Activated T-helper 2 cell treated with anti-CD3 and anti-CD28 coated beads, Interferon-gamma antibody, Interleukin-2, Interleukin-4, amounts not matched to agents 10 μg/mL and 5 μg/mL and 100 μg/mL, durations not matched to agents 14 hours and 24 hours and 36 hours (primary cell): Measurements from ENCODE around the gene CHTF8. TPM values are rescaled to one million over a fixed set of nuclear protein-coding genes. Genes with fewer than 3 reads are reported as not detected.

Experiments used
- DNase-seq: peaks from one replicate; pipeline ENCODE4 v3.0.0; 2021; ENCODE audit warnings: low spot score
- H3K27ac Mint-ChIP-seq: one replicate; pipeline ENCODE4 v1.8.0; 2021; ENCODE audit warnings: mixed read lengths
- H3K27me3 Mint-ChIP-seq: one replicate; pipeline ENCODE4 v1.8.0; 2021; ENCODE audit warnings: low read depth, mixed read lengths
- H3K36me3 Mint-ChIP-seq: one replicate; pipeline ENCODE4 v1.8.0; 2021; ENCODE audit warnings: low read depth, mixed read lengths
- H3K4me1 Mint-ChIP-seq: one replicate; pipeline ENCODE4 v1.8.0; 2021; ENCODE audit warnings: low read depth, mixed read lengths
- H3K4me3 Mint-ChIP-seq: one replicate; pipeline ENCODE4 v1.8.0; 2021; ENCODE audit warnings: low read depth, mild to moderate bottlenecking, moderate library complexity, mixed read lengths
- H3K9me3 Mint-ChIP-seq: one replicate; pipeline ENCODE4 v1.8.0; 2021; ENCODE audit warnings: mixed read lengths
- intact Hi-C: fragments of 100-400 bp; cut with micrococcal nuclease; formaldehyde crosslinking; loops from one replicate; pipeline ENCODE4 v1.15.1; 2023
- total RNA-seq: library from RNA; stranded (reverse); gene quantifications from 2 replicates; pipeline ENCODE4 v1.2.3, GENCODE V29; 2022

The CHTF8 gene, protein sequence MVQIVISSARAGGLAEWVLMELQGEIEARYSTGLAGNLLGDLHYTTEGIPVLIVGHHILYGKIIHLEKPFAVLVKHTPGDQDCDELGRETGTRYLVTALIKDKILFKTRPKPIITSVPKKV
- 121 and 138 TPM in 2 replicates for total RNA-seq

DNA sequence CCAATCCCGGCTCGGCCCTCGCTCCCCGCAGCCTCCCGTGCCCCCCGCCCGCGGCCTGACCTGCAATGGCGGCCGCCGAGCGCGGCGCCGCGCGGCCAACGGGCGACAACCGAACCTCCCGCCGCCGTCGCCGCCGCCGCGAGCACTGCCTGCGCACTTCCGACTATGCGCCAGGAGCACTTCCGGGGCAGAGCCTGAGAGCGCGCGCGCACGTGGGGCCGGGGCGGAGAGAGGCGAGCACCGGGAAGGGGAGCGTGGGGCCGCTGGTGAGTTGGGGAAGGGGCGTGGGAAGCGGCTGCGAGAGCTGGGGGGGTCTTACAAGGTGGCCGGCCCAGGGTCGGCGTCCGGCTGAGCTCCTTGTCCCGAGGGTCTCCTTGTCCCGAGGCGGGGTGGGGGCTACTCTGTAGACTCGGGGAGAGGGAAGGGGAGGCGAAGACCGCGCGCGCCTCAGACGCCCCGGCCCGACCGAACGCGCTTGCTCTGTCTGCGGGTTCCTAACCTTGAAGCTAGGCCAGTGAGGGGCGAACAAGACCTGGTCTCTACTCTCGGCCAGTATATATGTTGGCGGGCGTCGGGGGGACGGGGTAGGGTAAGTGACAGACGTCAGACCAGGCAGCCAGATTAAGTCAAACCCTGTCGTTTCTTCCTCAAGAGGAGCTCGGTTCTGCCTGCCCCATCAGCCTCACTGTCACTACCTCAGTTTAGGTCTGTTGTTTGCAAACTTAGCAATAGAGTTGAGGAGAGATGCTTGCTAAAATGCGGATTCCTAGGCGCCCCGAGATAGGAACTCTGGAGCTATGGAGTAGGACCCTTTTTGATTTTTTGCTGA is at the start of gene CHTF8, which contains the start of gene UTP4:
Gene CHTF8 (minus strand): TSS at position 165 of the 829 bp plus-strand sequence. CDS start 11,130 bp downstream, outside the sequence.
Gene UTP4 (plus strand): TSS at position 226 of the 829 bp plus-strand sequence. CDS start 811 bp downstream, outside the sequence.
- no peaks in the 10 kb centered on the region for H3K9me3 Mint-ChIP-seq
- peaks cover 54% of the 10 kb centered on the region for H3K36me3 Mint-ChIP-seq

DNA sequence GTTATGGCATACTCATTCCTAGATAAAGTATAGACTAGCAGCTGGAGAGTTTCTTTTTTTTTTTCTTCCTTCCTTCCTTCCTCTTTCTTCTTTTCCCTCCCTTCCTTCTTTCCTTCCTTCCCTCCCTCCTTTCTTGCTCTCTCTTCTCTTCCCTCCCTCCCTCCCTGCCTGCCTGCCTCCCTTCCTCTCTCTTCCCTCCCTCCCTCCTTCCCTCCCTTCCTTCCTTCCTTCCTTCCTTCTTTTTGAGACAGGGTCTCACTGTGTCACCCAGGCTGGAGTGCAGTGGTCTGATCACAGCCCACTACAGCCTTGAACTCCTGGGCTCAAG is 47.6 kb upstream of the CHTF8 start:
- Mint-ChIP-seq H3K9me3 (no peaks in the 10 kb centered on the region), H3K36me3 (peaks cover 12% of the 10 kb centered on the region), H3K4me3 (no peak overlapping the region), H3K27ac (no peak overlapping the region), H3K27me3 (no peaks in the 10 kb centered on the region), H3K4me1 (peaks cover 22% of the 10 kb centered on the region)
- intact Hi-C loops, result no loop called here
- DNase-seq, result no peak

More for the DNA sequence above, at the start of gene CHTF8, which contains the start of gene UTP4:
- peak within 1 kb of the TSS; percentile 89 for H3K27ac Mint-ChIP-seq
- no peaks in the 10 kb centered on the region for H3K27me3 Mint-ChIP-seq
- H3K4me3 Mint-ChIP-seq, result peak within 1 kb of the TSS; percentile 97
- peak; percentile 86 for DNase-seq
- peaks cover 44% of the 10 kb centered on the region for H3K4me1 Mint-ChIP-seq
- intact Hi-C loops, result loop anchor here (1.0 to 5.0 kb wide), 3 partner anchors 34 to 290 kb away; partner anchors contain the start of genes SNTB2 and TANGO6

DNA sequence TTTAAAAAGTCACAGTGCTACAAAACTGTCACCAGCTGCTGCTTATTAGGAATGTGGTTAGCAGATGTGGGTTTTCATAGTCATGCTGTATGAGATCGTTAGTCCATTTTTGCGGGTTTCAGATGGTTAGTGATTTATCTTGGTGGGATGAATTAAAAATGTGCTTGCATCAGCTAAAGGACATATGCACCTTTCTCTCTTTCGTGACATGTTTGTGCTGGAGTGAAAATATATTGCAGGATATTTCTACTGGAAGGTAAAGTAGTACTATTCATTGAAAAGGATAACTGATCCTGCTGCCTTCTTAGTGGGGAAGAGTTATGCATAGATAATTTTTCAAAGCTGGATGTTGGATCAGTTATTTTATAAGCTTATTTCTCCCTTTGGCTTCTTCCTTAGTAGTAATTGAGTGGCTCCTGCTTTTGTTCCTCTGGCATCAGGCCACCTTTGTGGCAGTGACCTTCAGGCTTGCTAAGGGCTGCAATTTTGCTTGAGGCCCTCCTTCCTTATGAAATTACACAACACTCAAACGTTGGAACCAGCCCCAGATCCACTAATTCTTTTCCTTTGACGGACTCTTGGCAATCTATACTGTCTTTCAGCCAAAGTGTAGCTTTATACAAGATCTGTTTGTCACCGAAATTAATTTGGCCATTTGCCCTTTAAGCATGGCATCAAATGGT is 47.1 kb upstream of the CHTF8 start:
- no peaks in the 10 kb centered on the region for H3K27me3 Mint-ChIP-seq
- H3K4me1 Mint-ChIP-seq, result peaks cover 19% of the 10 kb centered on the region
- no peaks in the 10 kb centered on the region for H3K9me3 Mint-ChIP-seq
- peaks cover 12% of the 10 kb centered on the region for H3K36me3 Mint-ChIP-seq
- DNase-seq, result no peak
- intact Hi-C loops, result no loop called here
- no peak overlapping the region for H3K27ac Mint-ChIP-seq
- H3K4me3 Mint-ChIP-seq, result no peak overlapping the region

DNA sequence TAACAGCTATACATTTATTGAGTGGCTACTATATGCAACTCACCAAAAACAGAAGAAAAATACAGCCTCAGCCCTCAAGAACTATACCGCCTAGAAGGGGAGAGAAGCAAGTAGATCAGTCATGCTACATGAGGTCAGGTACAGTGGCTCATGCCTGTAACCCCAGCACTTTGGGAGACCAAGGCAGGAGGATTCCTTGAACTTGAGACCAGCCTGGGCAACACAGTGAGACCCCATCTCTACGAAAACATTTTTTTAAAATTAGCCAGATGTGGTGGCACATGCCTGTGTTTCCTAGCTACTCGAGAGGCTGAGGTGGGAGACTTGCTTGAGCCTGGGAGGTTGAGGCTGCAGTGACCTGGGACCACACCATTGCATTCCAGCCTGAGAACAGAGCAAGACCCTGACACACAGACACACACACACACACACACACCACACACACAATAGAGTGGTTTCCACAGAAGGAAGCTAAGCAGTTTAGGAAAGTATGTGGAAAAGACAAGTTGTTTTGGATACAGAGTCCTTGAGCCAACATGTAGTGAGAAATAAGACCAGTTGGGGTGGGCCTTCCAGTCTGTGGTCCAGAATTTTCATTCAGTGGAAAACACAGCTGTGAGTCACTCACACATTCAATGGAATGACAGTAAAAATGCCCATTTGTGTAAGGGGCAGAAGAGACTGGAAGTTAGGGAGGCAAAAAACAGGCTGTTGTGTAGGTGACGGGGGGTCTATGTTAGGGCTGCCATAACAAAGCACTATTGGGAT is 43.8 kb upstream of the CHTF8 start:
- no peak for DNase-seq
- Mint-ChIP-seq H3K27me3 (no peaks in the 10 kb centered on the region), H3K4me1 (peaks cover 22% of the 10 kb centered on the region), H3K4me3 (no peak overlapping the region), H3K36me3 (peaks cover 24% of the 10 kb centered on the region), H3K27ac (no peak overlapping the region), H3K9me3 (no peaks in the 10 kb centered on the region)
- intact Hi-C loops, result no loop called here

DNA sequence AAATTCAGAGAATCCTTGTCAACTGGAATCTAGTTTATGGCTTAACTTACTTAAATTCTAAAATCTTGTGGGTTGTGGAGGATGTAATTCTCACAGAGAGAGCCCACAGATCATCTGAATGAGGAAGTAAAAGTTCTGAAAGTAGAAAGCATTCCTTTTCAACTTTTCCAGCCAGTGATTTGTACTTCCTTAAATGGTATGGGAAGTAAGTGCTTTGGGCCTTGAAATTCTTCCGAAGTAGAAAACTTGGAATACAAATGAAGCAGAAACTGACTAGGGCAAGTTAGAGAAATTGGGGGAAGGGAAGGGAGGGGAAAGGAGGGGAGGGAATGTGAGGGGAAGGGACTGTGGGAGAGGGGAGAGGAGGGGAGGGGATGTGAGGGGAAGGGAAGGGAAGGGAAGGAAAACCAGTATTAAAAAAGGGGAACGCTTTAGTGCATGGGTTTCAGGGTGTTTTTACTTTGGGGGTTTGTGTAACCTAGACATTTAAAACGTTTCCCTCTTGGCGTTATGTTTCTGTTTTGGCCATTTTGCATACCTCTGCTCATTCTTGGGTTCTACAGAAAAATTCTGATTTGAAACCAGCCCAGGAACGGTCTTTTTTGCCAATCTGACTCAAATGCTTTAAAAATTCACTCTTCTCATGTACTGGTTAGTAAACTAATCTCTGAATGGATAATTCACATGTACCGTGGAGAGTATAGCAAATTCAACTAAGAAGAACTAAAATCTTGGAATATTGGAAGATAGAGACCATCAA is 39.1 kb upstream of the CHTF8 start:
- intact Hi-C loops, result no loop called here
- Mint-ChIP-seq H3K9me3 (no peaks in the 10 kb centered on the region), H3K4me1 (peaks cover 44% of the 10 kb centered on the region), H3K27ac (no peak overlapping the region), H3K4me3 (no peak overlapping the region), H3K27me3 (no peaks in the 10 kb centered on the region), H3K36me3 (peaks cover 64% of the 10 kb centered on the region)
- DNase-seq, result no peak

DNA sequence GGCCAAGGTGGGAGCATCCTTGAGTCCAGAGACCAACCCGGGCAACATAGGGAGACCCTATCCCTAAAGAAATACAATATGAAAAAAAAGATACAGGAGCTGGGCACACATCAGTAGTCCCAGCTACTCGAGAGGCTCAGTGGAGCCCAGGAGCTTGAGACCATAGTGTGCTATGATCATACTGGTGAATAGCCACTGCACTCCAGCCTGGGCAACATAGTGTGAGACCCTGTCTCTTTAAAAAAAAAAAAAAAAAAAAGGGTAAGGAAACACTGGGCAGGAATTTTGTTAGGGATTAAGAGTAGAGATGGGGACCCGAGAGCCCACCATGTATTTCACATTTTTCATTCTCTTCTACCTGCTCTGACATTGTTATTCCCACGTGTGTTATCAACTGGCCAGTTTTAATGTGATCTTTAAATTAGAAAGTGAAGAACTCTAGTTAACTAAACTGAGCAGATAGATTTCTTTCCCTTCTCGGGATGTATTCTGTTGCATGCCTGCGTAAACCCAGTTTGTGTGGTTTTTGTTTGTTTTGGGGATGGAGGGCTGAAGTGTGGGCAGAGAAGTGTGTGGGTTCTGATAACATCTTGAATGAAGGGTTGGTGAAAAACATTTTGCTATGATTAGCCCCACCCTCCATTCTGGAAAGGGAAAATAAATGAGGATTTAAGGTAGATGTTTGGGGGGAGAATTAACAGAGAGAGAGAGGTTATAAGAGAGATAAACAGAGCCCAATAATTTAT is 37.4 kb upstream of the CHTF8 start:
- Mint-ChIP-seq H3K27me3 (no peaks in the 10 kb centered on the region), H3K4me1 (peaks cover 54% of the 10 kb centered on the region), H3K4me3 (no peak overlapping the region), H3K27ac (peak overlapping the region; percentile 38), H3K9me3 (no peaks in the 10 kb centered on the region), H3K36me3 (peaks cover 73% of the 10 kb centered on the region)
- intact Hi-C loops, result no loop called here
- no peak for DNase-seq

DNA sequence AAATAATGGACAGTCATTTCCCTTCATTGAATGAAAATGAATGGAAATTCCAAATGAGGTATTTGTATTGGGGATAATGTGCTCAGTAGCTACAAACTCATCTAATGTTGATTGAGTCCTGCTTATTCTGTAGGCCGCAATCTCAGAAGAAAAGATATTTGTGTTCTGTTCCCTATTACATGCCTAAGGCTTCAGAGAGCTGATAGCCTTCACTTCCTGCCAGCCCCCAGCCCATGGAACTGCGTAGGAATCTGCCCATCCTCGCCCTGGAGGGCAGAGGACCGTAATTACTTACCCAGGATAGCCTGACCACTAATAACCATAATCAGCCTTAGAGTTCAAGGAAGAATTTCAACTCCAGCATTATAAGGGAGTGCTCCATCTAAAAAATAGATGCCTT is 36.7 kb upstream of the CHTF8 start:
- peaks cover 59% of the 10 kb centered on the region for H3K4me1 Mint-ChIP-seq
- no peaks in the 10 kb centered on the region for H3K9me3 Mint-ChIP-seq
- no peak for DNase-seq
- intact Hi-C loops, result no loop called here
- H3K27me3 Mint-ChIP-seq, result no peaks in the 10 kb centered on the region
- peaks cover 78% of the 10 kb centered on the region for H3K36me3 Mint-ChIP-seq
- H3K4me3 Mint-ChIP-seq, result no peak overlapping the region
- H3K27ac Mint-ChIP-seq, result no peak overlapping the region

DNA sequence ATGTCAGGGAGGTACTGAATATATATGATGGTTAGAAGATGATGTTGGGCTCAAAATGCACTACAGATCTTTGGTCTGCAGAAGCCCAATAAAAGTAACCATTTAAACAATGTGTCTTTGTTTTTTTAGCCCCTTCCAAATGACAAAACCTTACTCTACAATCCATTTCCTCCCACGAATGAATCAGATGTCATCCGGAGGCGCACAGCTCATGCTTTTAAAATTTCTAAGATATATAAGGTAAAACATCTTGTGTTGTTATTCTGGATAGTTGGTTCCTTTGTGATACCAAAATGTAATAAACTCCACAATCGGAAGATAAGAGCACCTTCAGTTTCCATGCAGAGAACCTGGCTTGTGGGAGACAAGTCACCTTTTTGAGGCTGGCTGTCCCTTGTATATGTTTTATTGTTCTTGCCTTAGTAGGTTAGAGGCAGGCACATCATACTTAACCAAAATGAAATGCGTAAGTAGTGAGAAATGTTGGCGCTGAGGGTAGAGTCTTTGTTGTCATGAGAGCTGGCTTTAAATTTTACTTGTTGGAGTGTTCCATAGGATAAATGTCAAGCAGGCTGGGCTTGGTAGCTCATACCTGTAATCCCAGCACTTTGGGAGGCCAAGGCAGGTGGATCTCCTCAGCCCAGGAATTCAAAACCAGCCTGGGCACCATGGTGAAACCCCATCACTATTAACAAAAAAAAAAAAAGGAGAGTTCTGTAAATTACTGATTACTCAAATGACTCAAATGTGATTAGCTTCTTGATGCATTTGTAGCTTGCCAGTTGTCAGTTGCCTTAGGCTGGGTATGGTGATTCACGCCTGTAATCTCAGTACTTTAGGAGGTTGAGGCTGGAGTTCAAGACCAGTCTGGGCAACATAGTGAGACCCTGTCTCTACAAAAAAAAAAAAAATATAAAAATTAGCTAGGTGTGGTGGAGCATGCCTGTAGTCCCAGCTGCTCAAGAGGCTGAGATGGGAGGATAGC is 34.9 kb upstream of the CHTF8 start:
- peak overlapping the region; percentile 93 for H3K27ac Mint-ChIP-seq
- DNase-seq, result no peak
- intact Hi-C loops, result loop anchor here (1.0 kb wide), 5 partner anchors 19 to 411 kb away; no protein-coding TSS in a partner anchor
- peaks cover 57% of the 10 kb centered on the region for H3K4me1 Mint-ChIP-seq
- peaks cover 82% of the 10 kb centered on the region for H3K36me3 Mint-ChIP-seq
- H3K4me3 Mint-ChIP-seq, result peak overlapping the region; percentile 11
- H3K27me3 Mint-ChIP-seq, result no peaks in the 10 kb centered on the region
- no peaks in the 10 kb centered on the region for H3K9me3 Mint-ChIP-seq

DNA sequence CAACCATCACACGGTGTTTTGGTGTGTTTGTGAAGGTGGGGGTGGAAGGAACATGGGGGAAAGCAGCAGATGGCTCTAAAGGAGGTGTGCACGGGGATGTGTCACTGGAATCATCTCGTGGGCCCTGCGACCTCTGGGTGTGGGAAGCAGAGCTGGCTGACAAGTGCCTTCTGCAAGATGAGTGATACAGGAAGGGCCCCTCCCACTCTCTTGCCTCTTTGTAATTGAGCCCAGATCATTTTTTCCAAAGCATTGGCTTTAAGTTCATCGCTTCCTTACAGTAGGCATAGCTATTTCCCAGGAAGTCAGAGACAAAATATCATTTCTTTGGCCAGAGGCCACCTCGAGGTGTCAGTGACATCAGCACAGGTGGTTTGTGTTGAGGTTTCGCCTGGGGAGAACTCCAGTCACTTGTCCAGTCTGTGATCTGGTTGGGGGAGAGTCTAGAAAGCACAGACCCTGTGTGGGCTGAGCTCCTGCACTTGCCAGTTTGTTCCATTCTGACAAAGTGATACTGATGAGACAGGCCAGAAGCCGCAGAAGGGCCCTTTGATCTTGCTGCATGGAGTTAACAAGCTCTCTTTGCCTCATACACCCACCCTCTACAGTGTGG is 33.9 kb upstream of the CHTF8 start:
- Mint-ChIP-seq H3K27me3 (no peaks in the 10 kb centered on the region), H3K4me3 (peak overlapping the region; percentile 13), H3K4me1 (peaks cover 52% of the 10 kb centered on the region), H3K36me3 (peaks cover 79% of the 10 kb centered on the region), H3K9me3 (no peaks in the 10 kb centered on the region), H3K27ac (peak overlapping the region; percentile 93)
- intact Hi-C loops, result loop anchor here (1.0 kb wide), 5 partner anchors 20 to 410 kb away; no protein-coding TSS in a partner anchor
- peak; percentile 33 for DNase-seq

DNA sequence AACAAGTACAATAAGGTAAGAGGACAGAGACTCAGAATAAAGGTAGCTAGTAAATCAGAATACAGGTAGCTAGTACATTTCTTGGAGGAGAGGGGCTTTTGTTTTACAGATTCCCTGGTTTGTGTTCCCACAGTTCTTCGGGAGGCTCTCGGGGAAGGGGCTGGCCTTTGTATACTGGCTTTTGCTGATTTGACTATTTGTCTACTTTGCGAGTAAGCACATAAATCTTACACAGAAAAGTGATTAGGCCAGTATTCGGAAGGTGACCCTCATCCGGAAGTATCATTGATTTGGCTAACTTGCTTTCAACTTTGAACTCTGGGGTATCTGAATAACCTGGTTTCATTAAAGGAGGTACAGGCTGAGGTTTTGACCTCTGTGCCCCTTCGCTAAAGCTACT is 33.2 kb upstream of the CHTF8 start:
- peaks cover 47% of the 10 kb centered on the region for H3K4me1 Mint-ChIP-seq
- intact Hi-C loops, result no loop called here

More for the DNA sequence above, 33.2 kb upstream of the CHTF8 start:
- Mint-ChIP-seq H3K4me3 (peak overlapping the region; percentile 13), H3K36me3 (peaks cover 80% of the 10 kb centered on the region), H3K9me3 (no peaks in the 10 kb centered on the region), H3K27me3 (no peaks in the 10 kb centered on the region), H3K27ac (peak overlapping the region; percentile 93)
- no peak for DNase-seq
